A673 (cell line): Measurements from ENCODE around the gene EMX1.

ENCODE experiments used
- EZH2 ChIP-seq: fragments of 200-600 bp; sonication (generic); IDR thresholded peaks from 2 replicates; pipeline ENCODE4 v1.6.1; 2017; ENCODE audit warnings: borderline replicate concordance, low read depth, mild to moderate bottlenecking, mixed read lengths, antibody characterized with exemption, low read length; ENCODE audit not compliant: poor library complexity, severe bottlenecking
- TF ChIP-seq, protein P1 (sequence below): fragments of 300-800, 200-600 bp; sonication (generic); conservative IDR thresholded peaks from 2 replicates; pipeline ENCODE4 v1.5.1; 2017; ENCODE audit warnings: low read depth, mild to moderate bottlenecking, antibody characterized with exemption, low read length, moderate library complexity, mixed read lengths

DNA sequence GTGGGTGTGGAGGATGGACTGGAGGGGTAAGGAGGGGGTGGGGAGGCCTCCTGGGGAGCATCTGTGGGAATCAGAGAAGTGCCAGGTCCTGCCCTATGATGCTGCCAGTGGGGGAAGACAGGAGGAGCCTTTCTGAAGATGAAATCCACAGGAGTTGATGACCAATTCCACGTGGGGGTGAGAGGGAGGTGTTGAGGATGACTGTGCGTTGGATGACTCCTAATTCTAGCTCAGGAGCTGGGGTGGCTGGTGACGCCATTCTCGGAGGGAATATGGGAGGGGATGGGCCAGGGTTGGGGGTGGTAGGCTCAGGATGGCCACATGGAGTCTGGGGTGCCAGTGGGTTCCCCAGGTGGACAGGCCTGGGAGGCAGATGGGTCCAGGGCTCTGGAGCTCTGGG is 32.3 kb downstream of the EMX1 start:
- TF ChIP-seq, protein P1, sequence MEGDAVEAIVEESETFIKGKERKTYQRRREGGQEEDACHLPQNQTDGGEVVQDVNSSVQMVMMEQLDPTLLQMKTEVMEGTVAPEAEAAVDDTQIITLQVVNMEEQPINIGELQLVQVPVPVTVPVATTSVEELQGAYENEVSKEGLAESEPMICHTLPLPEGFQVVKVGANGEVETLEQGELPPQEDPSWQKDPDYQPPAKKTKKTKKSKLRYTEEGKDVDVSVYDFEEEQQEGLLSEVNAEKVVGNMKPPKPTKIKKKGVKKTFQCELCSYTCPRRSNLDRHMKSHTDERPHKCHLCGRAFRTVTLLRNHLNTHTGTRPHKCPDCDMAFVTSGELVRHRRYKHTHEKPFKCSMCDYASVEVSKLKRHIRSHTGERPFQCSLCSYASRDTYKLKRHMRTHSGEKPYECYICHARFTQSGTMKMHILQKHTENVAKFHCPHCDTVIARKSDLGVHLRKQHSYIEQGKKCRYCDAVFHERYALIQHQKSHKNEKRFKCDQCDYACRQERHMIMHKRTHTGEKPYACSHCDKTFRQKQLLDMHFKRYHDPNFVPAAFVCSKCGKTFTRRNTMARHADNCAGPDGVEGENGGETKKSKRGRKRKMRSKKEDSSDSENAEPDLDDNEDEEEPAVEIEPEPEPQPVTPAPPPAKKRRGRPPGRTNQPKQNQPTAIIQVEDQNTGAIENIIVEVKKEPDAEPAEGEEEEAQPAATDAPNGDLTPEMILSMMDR, result no peak
- TF ChIP-seq EZH2, result no peak
